HT1080 (cell line): ENCODE results near the gene AMBN. TPM values are rescaled to one million over a fixed set of nuclear protein-coding genes. Genes with fewer than 3 reads are reported as not detected.

ENCODE experiments used
- total RNA-seq: library from RNA; depleted of rRNA; stranded (reverse); fragments of >200 nt; shearing (Covaris generic); gene quantifications from 2 replicates; pipeline ENCODE4 v1.2.3, GENCODE V29; 2014; rRNA removed

AMBN gene
- total RNA-seq, 1 experiment from 2014 or later = not detected

Other genes starting within 250 kb of the AMBN start
- not detected in 2 replicates for gene SMR3A, start 231.5 kb upstream of the AMBN start, total RNA-seq
- gene SMR3B, start 209.1 kb upstream of the AMBN start, total RNA-seq = not detected in 2 replicates
- gene OPRPN, start 194.3 kb upstream of the AMBN start, total RNA-seq = not detected in 2 replicates
- not detected in 2 replicates for gene MUC7, start 120.1 kb upstream of the AMBN start, total RNA-seq
- gene AMTN, start 73.7 kb upstream of the AMBN start, total RNA-seq = 0.45 TPM in 1 of 2 replicates, not detected in the other
- gene ENAM, start 36.5 kb downstream of the AMBN start, total RNA-seq = 0.20 TPM in 1 of 2 replicates, not detected in the other
- not detected in 2 replicates for gene JCHAIN, start 74.3 kb downstream of the AMBN start, total RNA-seq
- 39.7 and 57.2 TPM in 2 replicates for gene UTP3, start 96.3 kb downstream of the AMBN start, total RNA-seq
- gene RUFY3, start 129.7 kb downstream of the AMBN start, total RNA-seq = 7.9 and 10.6 TPM in 2 replicates
- gene GRSF1, start 247.6 kb downstream of the AMBN start, total RNA-seq = 97.5 and 109 TPM in 2 replicates